Globus pallidus (tissue), 1 donor: ENCODE results near the gene FNDC11.
"Not testable (repeated sequence)": the region's sequence is repeated elsewhere in the genome, so short reads cannot be mapped to it uniquely, and the experiment has no call there.

Experiments used
- DNase-seq: peaks from one replicate; pipeline ENCODE4 v3.0.0-alpha.2; 2015; ENCODE audit warnings: low spot score

FNDC11 gene

GRCh38 chr20:63599396-63600050 lies 45.6 kb downstream of the FNDC11 start:
- DNase-seq, result no peak

GRCh38 chr20:63601679-63602078 lies 47.7 kb downstream of the FNDC11 start:
- DNase-seq, result not testable (repeated sequence)

GRCh38 chr20:63602321-63602720 lies 48.4 kb downstream of the FNDC11 start:
- no peak for DNase-seq
